Measurements from ENCODE around the gene HGF.

HGF gene

GRCh38 chr7:81710751-81711150, 59.1 kb downstream of the HGF start:
- no peak overlapping the region for H3K27ac ChIP-seq
- no peaks in the 10 kb centered on the region for H3K27me3 ChIP-seq (replicated peaks)
- no peak for TF ChIP-seq CTCF (IDR thresholded peaks at IDR 0.05; ENCODE audit: low read depth, low read length, missing control alignments)
- in situ Hi-C loops (cut with HindIII; ENCODE audit: low pct_ligation_motif_present, low sequenced_read_pairs): loop anchor here (25.0 kb wide), 1 partner anchor 198 kb away; no protein-coding TSS in a partner anchor
- no peak overlapping the region for H3K4me3 ChIP-seq (ENCODE audit: low read depth, low read length)
- no peak for DNase-seq
- no peaks in the 10 kb centered on the region for H3K36me3 ChIP-seq (replicated peaks)

- no peaks in the 10 kb centered on the region for H3K36me3 ChIP-seq (replicated peaks)
- no peak overlapping the region for H3K4me3 ChIP-seq (ENCODE audit: low read depth, low read length)
- in situ Hi-C loops (cut with HindIII; ENCODE audit: low pct_ligation_motif_present, low sequenced_read_pairs): loop anchor here (25.0 kb wide), 1 partner anchor 198 kb away; no protein-coding TSS in a partner anchor
- H3K27ac ChIP-seq: no peak overlapping the region
- no peak for TF ChIP-seq CTCF (IDR thresholded peaks at IDR 0.05; ENCODE audit: low read depth, low read length, missing control alignments)
- H3K27me3 ChIP-seq (replicated peaks): no peaks in the 10 kb centered on the region
- no peak for DNase-seq
Observed at GRCh38 chr7:81709836-81710235, 60.0 kb downstream of the HGF start.

GRCh38 chr7:81707966-81708365, 61.9 kb downstream of the HGF start:
- no peak for DNase-seq

GRCh38 chr7:81707196-81707595, 62.7 kb downstream of the HGF start:
- no peaks in the 10 kb centered on the region for H3K27me3 ChIP-seq (replicated peaks)
- in situ Hi-C loops (cut with HindIII; ENCODE audit: low pct_ligation_motif_present, low sequenced_read_pairs): loop anchor here (25.0 kb wide), 1 partner anchor 195 kb away; no protein-coding TSS in a partner anchor
- no peak for TF ChIP-seq CTCF (IDR thresholded peaks at IDR 0.05; ENCODE audit: low read depth, low read length, missing control alignments)
- H3K27ac ChIP-seq: no peak overlapping the region
- H3K36me3 ChIP-seq (replicated peaks): no peaks in the 10 kb centered on the region
- no peak for DNase-seq
- no peak overlapping the region for H3K4me3 ChIP-seq (ENCODE audit: low read depth, low read length)

More at GRCh38 chr7:81707966-81708365, 61.9 kb downstream of the HGF start:
- no peak overlapping the region for H3K27ac ChIP-seq
- in situ Hi-C loops (cut with HindIII; ENCODE audit: low pct_ligation_motif_present, low sequenced_read_pairs): loop anchor here (25.0 kb wide), 1 partner anchor 196 kb away; no protein-coding TSS in a partner anchor
- TF ChIP-seq CTCF (IDR thresholded peaks at IDR 0.05; ENCODE audit: low read depth, low read length, missing control alignments): no peak
- no peaks in the 10 kb centered on the region for H3K36me3 ChIP-seq (replicated peaks)
- H3K27me3 ChIP-seq (replicated peaks): no peaks in the 10 kb centered on the region
- H3K4me3 ChIP-seq (ENCODE audit: low read depth, low read length): no peak overlapping the region

DNA sequence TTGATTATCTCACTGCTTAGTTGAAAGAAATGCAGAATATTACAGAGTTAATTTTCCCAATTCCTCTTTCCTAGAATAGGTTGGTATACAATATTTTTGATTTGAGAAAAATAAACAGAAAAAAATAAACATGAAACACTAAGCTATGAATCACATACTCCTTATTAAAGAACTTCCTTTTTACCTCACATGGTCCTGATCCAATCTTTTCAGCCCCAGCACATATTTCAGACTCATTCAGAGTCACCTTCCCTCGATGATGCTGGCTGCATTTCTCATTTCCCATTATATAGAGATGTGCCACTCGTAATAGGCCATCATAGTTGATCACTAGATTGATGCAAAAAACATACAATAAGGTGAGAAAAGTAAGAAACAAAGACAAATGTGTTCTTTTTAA, 64.6 kb downstream of the HGF start:
- Histone ChIP-seq H3K27me3 (replicated peaks) (no peaks in the 10 kb centered on the region), H3K4me3 (ENCODE audit: low read depth, low read length) (no peak overlapping the region), H3K36me3 (replicated peaks) (no peaks in the 10 kb centered on the region), H3K27ac (no peak overlapping the region)
- no peak for DNase-seq
- in situ Hi-C loops (cut with HindIII; ENCODE audit: low pct_ligation_motif_present, low sequenced_read_pairs): loop anchor here (25.0 kb wide), 1 partner anchor 193 kb away; no protein-coding TSS in a partner anchor
- no peak for TF ChIP-seq CTCF (IDR thresholded peaks at IDR 0.05; ENCODE audit: low read depth, low read length, missing control alignments)

DNA sequence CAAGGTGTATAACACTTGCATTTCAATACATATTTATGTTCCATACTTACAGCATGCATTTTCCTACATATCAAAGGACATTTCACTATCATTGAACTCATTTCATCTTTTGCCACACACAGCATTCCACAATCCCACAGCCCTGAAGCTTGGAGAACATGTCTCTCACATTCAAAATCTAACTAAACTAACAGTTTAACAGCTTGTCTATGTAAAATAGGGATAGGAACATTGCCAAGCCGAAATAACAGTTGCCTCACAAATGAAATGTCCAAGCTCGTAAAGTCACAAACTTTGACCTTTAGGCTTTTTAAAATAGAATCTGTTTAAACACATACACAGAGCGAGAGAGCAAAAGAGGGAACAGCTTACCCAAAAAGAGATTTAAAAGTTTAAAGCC, 65.3 kb downstream of the HGF start:
- in situ Hi-C loops (cut with HindIII; ENCODE audit: low pct_ligation_motif_present, low sequenced_read_pairs): loop anchor here (25.0 kb wide), 1 partner anchor 192 kb away; no protein-coding TSS in a partner anchor
- TF ChIP-seq CTCF (IDR thresholded peaks at IDR 0.05; ENCODE audit: low read depth, low read length, missing control alignments): no peak
- Histone ChIP-seq H3K36me3 (replicated peaks) (no peaks in the 10 kb centered on the region), H3K4me3 (ENCODE audit: low read depth, low read length) (no peak overlapping the region), H3K27ac (no peak overlapping the region), H3K27me3 (replicated peaks) (no peaks in the 10 kb centered on the region)
- DNase-seq: no peak
